Skeletal muscle satellite cell (primary cell): ENCODE data around the gene SAMD15. TPM values are rescaled to one million over a fixed set of nuclear protein-coding genes. Genes with fewer than 3 reads are reported as not detected.
A peak's percentile ranks its signal among the peaks of the same experiment; 100 is the strongest.
"Not testable (repeated sequence)": the region's sequence is repeated elsewhere in the genome, so short reads cannot be mapped to it uniquely, and the experiment has no call there.

Source experiments
- H3K27me3 ChIP-seq: 2 replicates; pipeline ENCODE4 v1.7.0; 2013; ENCODE audit warnings: low read length; ENCODE audit not compliant: control insufficient read depth, insufficient read depth
- H3K36me3 ChIP-seq: 2 replicates; pipeline ENCODE4 v1.7.0; 2013; ENCODE audit warnings: mild to moderate bottlenecking, control low read depth, low read length; ENCODE audit not compliant: insufficient read depth
- H3K4me1 ChIP-seq: 2 replicates; pipeline ENCODE4 v1.7.0; 2013; ENCODE audit warnings: low read length; ENCODE audit not compliant: control insufficient read depth, insufficient read depth
- H3K4me2 ChIP-seq: 2 replicates; pipeline ENCODE4 v1.7.0; 2013; ENCODE audit warnings: mild to moderate bottlenecking, low read length
- H3K4me3 ChIP-seq: 2 replicates; pipeline ENCODE4 v1.7.0; 2013; ENCODE audit warnings: low read length
- H3K9ac ChIP-seq: 2 replicates; pipeline ENCODE4 v1.7.0; 2013; ENCODE audit warnings: mild to moderate bottlenecking, low read depth, low read length, moderate library complexity
- H3K9me3 ChIP-seq: replicated peaks from 2 replicates; pipeline ENCODE4 v1.7.0; 2013; ENCODE audit warnings: mild to moderate bottlenecking, control low read depth, low read length
- total RNA-seq: library from RNA; depleted of rRNA; stranded (reverse); fragments of >200 nt; gene quantifications from 2 replicates; pipeline ENCODE4 v1.2.3, GENCODE V29; 2012; rRNA removed

SAMD15 gene
- total RNA-seq = 1.5 and 1.8 TPM in 2 replicates

GRCh38 chr14:77376771-77377501, at the start of gene SAMD15, which contains the start of gene TMED8:
Gene SAMD15, plus strand, starts transcription at chr14:77377379. Its CDS starts 40 bp downstream, at chr14:77377419.
Gene TMED8, minus strand, starts transcription at chr14:77377094. Its CDS starts 41 bp downstream, at chr14:77377053.
- Histone ChIP-seq H3K4me3 (peak within 1 kb of the TSS; percentile 99), H3K4me1 (peaks cover 25% of the 10 kb centered on the region), H3K27me3 (no peaks in the 10 kb centered on the region), H3K9me3 (no peaks in the 10 kb centered on the region), H3K9ac (peak within 1 kb of the TSS; percentile 95), H3K4me2 (peak within 1 kb of the TSS; percentile 98), H3K36me3 (no peaks in the 10 kb centered on the region)

GRCh38 chr14:77329872-77330271, 47.3 kb upstream of the SAMD15 start:
- H3K36me3 ChIP-seq = no peaks in the 10 kb centered on the region
- H3K27me3 ChIP-seq = no peaks in the 10 kb centered on the region
- H3K4me3 ChIP-seq = no peak overlapping the region
- no peak overlapping the region for H3K4me2 ChIP-seq
- no peaks in the 10 kb centered on the region for H3K4me1 ChIP-seq
- H3K9ac ChIP-seq = no peak overlapping the region
- H3K9me3 ChIP-seq = no peaks in the 10 kb centered on the region

GRCh38 chr14:77335576-77335975, 41.6 kb upstream of the SAMD15 start:
- peaks cover 3% of the 10 kb centered on the region for H3K36me3 ChIP-seq
- no peak overlapping the region for H3K4me3 ChIP-seq
- H3K9me3 ChIP-seq = no peaks in the 10 kb centered on the region
- H3K9ac ChIP-seq = no peak overlapping the region
- peaks cover 8% of the 10 kb centered on the region for H3K4me1 ChIP-seq
- no peak overlapping the region for H3K4me2 ChIP-seq
- no peaks in the 10 kb centered on the region for H3K27me3 ChIP-seq

- H3K27me3 ChIP-seq, H3K4me3 ChIP-seq, H3K9ac ChIP-seq, H3K9me3 ChIP-seq, H3K4me1 ChIP-seq, H3K36me3 ChIP-seq, H3K4me2 ChIP-seq: not testable (repeated sequence)
Measured at GRCh38 chr14:77337255-77337654, 39.9 kb upstream of the SAMD15 start.

GRCh38 chr14:77337880-77338279, 39.3 kb upstream of the SAMD15 start:
- Histone ChIP-seq H3K27me3 (no peaks in the 10 kb centered on the region), H3K9ac (no peak overlapping the region), H3K4me2 (no peak overlapping the region), H3K9me3 (no peaks in the 10 kb centered on the region), H3K4me1 (peaks cover 8% of the 10 kb centered on the region), H3K4me3 (no peak overlapping the region), H3K36me3 (peaks cover 3% of the 10 kb centered on the region)

GRCh38 chr14:77338302-77338701, 38.9 kb upstream of the SAMD15 start:
- no peak overlapping the region for H3K4me2 ChIP-seq
- H3K36me3 ChIP-seq = peaks cover 3% of the 10 kb centered on the region
- peaks cover 8% of the 10 kb centered on the region for H3K4me1 ChIP-seq
- no peak overlapping the region for H3K9ac ChIP-seq
- no peaks in the 10 kb centered on the region for H3K9me3 ChIP-seq
- no peaks in the 10 kb centered on the region for H3K27me3 ChIP-seq
- no peak overlapping the region for H3K4me3 ChIP-seq

- no peaks in the 10 kb centered on the region for H3K27me3 ChIP-seq
- H3K4me3 ChIP-seq = no peak overlapping the region
- H3K9me3 ChIP-seq = no peaks in the 10 kb centered on the region
- peaks cover 8% of the 10 kb centered on the region for H3K4me1 ChIP-seq
- H3K4me2 ChIP-seq = no peak overlapping the region
- H3K9ac ChIP-seq = no peak overlapping the region
- H3K36me3 ChIP-seq = peaks cover 3% of the 10 kb centered on the region
Measured at GRCh38 chr14:77339407-77339806, 37.8 kb upstream of the SAMD15 start.

- Histone ChIP-seq H3K9me3 (no peaks in the 10 kb centered on the region), H3K4me1 (peaks cover 8% of the 10 kb centered on the region), H3K27me3 (no peaks in the 10 kb centered on the region), H3K36me3 (peaks cover 3% of the 10 kb centered on the region), H3K9ac (no peak overlapping the region), H3K4me2 (no peak overlapping the region), H3K4me3 (no peak overlapping the region)
Measured at GRCh38 chr14:77340389-77340788, 36.8 kb upstream of the SAMD15 start.

- no peaks in the 10 kb centered on the region for H3K9me3 ChIP-seq
- no peak overlapping the region for H3K4me3 ChIP-seq
- peaks cover 8% of the 10 kb centered on the region for H3K4me1 ChIP-seq
- H3K4me2 ChIP-seq = no peak overlapping the region
- no peak overlapping the region for H3K9ac ChIP-seq
- no peaks in the 10 kb centered on the region for H3K36me3 ChIP-seq
- no peaks in the 10 kb centered on the region for H3K27me3 ChIP-seq
Measured at GRCh38 chr14:77342726-77343397, 34.3 kb upstream of the SAMD15 start.

GRCh38 chr14:77343662-77344061, 33.5 kb upstream of the SAMD15 start:
- H3K9me3 ChIP-seq = no peaks in the 10 kb centered on the region
- no peak overlapping the region for H3K4me3 ChIP-seq
- H3K4me2 ChIP-seq = no peak overlapping the region
- no peaks in the 10 kb centered on the region for H3K36me3 ChIP-seq
- H3K4me1 ChIP-seq = peaks cover 8% of the 10 kb centered on the region
- no peaks in the 10 kb centered on the region for H3K27me3 ChIP-seq
- H3K9ac ChIP-seq = no peak overlapping the region

- H3K36me3 ChIP-seq = no peaks in the 10 kb centered on the region
Measured at GRCh38 chr14:77344377-77344996, 32.7 kb upstream of the SAMD15 start.

More at GRCh38 chr14:77344377-77344996, 32.7 kb upstream of the SAMD15 start:
- Histone ChIP-seq H3K4me2 (no peak overlapping the region), H3K4me1 (peaks cover 3% of the 10 kb centered on the region), H3K9me3 (no peaks in the 10 kb centered on the region), H3K9ac (no peak overlapping the region), H3K4me3 (no peak overlapping the region), H3K27me3 (no peaks in the 10 kb centered on the region)
